GM23338 (cell line): ENCODE data around the gene PAX3.

Experiments used
- CTCF ChIP-seq, 2 experiments: fragments of 200-600 bp in 1 of 2; sonication (generic) in 1 of 2; conservative IDR thresholded peaks; 2 replicates each; pipeline versions ENCODE4 v1.5.1 to v1.6.1; 2016 to 2017; ENCODE audit warnings: antibody characterized with exemption in 2 of 2, low read depth in 2 of 2, mild to moderate bottlenecking in 2 of 2, moderate library complexity in 1 of 2
- ETS1 ChIP-seq: IDR thresholded peaks from 2 replicates; pipeline ENCODE4 v1.6.1; 2016; ENCODE audit warnings: antibody characterized with exemption
- EZH2 ChIP-seq: fragments of 200-600 bp; sonication (generic); IDR thresholded peaks from one replicate; pipeline ENCODE4 v1.8.0; 2017; ENCODE audit warnings: antibody characterized with exemption, mild to moderate bottlenecking, low read depth; ENCODE audit not compliant: unreplicated experiment
- REST ChIP-seq: IDR thresholded peaks from one replicate; pipeline ENCODE4 v1.6.1; 2018; ENCODE audit warnings: antibody characterized with exemption; ENCODE audit not compliant: unreplicated experiment
- ZNF331 ChIP-seq: fragments of 250-450 bp; sonication (Bioruptor Pico); IDR thresholded peaks from 2 replicates; pipeline ENCODE4 v1.5.0; 2020; ENCODE audit warnings: low read depth, mild to moderate bottlenecking, moderate library complexity

GRCh38 chr2:222213049-222213448 lies 85.7 kb downstream of the PAX3 start:
- no peak for TF ChIP-seq REST
- TF ChIP-seq ETS1 = no peak
- no peak for TF ChIP-seq CTCF (conservative IDR thresholded peaks at IDR 0.05; ENCODE audit: low read depth in 2 of 2)
- TF ChIP-seq ZNF331 = no peak
- no peak for TF ChIP-seq EZH2
